ENCODE measurements around the gene PTPRD.

PTPRD gene

DNA sequence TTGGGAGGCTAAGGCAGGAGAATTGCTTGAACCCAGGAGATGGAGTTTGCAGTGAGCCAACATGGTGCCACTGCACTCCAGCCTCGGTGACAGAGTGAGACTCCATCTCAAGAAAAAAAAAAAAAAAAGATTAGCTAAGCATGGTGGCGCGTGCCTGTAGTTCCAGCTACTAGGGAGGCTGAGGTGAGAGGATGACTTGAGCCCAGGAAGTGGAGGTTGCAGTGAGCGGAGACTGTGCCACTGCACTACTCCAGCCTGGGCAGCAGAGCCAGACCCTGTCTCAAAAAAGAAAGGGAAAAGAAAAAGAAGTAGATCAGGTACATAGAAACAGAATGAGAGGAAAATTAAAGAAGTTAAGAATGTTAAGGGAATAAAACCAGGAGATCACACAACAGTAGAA lies 1886.1 kb downstream of the PTPRD start:
- Histone ChIP-seq H3K9me3 (ENCODE audit: low read depth, low read length) (no peaks in the 10 kb centered on the region), H3K36me3 (ENCODE audit: insufficient read depth, low read length) (no peaks in the 10 kb centered on the region), H3K4me3 (no peak overlapping the region), H3K27ac (no peak overlapping the region), H3K9ac (ENCODE audit: insufficient read length) (no peak overlapping the region)
- DNase-seq (ENCODE audit: low read depth, low spot score) = no peak
- TF ChIP-seq POLR2AphosphoS5 (IDR thresholded peaks at IDR 0.05; ENCODE audit: borderline replicate concordance, low read depth, low read length) (no peak), EZH2 (IDR thresholded peaks at IDR 0.05) (no peak), FOXP2 (optimal IDR thresholded peaks at IDR 0.05; ENCODE audit: control extremely low read depth, extremely low read length, insufficient read depth) (no peak)

DNA sequence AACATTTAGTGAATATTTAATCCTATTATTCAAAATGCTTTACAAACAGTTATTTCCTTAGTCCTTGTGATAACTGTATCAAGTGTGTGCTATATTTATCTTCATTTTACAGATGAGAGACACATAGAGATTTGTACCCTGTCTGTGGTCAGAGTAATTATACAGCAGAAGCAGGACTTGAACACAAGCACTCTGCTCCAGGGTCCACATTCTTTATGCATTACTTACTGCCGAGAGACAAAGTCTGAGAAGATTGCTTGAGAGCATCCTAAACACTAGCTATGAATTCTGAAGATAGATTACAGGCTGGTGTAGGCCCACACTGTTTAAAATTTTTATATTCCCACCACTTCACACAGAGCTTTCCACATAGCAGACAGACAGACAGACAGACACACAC lies 1887.2 kb downstream of the PTPRD start:
- no peak overlapping the region for H3K4me3 ChIP-seq
- no peak overlapping the region for H3K9ac ChIP-seq (ENCODE audit: insufficient read length)
- no peaks in the 10 kb centered on the region for H3K9me3 ChIP-seq (ENCODE audit: low read depth, low read length)
- TF ChIP-seq POLR2AphosphoS5 (IDR thresholded peaks at IDR 0.05; ENCODE audit: borderline replicate concordance, low read depth, low read length) (no peak), FOXP2 (optimal IDR thresholded peaks at IDR 0.05; ENCODE audit: control extremely low read depth, extremely low read length, insufficient read depth) (no peak)
- no peak for DNase-seq (ENCODE audit: low read depth, low spot score)
- no peaks in the 10 kb centered on the region for H3K36me3 ChIP-seq (ENCODE audit: insufficient read depth, low read length)
- H3K27ac ChIP-seq = no peak overlapping the region

DNA sequence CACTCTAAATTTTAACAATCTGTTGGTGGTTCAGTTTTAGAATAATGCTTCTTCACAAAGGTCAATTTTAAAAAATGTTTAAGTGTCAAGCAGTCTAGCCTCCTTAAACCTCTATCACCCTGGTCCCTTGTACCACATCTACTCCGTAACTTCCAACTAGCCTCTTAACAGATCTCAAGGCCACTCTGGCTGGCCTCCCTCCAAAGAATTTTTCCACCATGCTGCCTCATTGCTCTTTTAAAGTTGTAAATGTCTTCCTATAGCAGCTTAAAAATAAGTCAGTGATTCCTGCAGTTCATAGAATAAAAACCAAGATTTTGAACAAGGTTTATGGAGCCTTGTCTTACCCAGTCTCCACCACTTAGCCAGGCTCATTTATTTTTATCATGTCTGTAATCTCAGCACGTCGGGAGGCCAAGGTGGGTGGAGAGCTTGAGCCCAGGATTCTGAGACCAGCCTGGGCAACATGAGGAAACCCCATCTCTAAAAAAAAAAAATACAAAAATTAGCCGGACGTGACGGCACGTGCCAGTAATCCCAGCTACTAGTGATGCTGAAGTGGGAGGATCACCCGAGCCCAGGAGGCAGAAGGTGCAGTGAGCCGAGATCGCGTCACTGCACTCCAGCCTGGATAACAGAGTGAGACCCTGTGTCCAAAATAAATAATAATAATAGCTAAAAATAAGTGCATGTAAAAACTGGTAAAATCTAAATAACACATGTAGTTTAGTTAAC lies 1888.4 kb downstream of the PTPRD start:
- Histone ChIP-seq H3K27ac (no peak overlapping the region), H3K9ac (ENCODE audit: insufficient read length) (no peak overlapping the region), H3K9me3 (ENCODE audit: low read depth, low read length) (no peaks in the 10 kb centered on the region), H3K36me3 (ENCODE audit: insufficient read depth, low read length) (no peaks in the 10 kb centered on the region), H3K4me3 (no peak overlapping the region)
- no peak for TF ChIP-seq POLR2AphosphoS5 (IDR thresholded peaks at IDR 0.05; ENCODE audit: borderline replicate concordance, low read depth, low read length)
- TF ChIP-seq FOXP2 (optimal IDR thresholded peaks at IDR 0.05; ENCODE audit: control extremely low read depth, extremely low read length, insufficient read depth) = no peak
- no peak for TF ChIP-seq EZH2 (IDR thresholded peaks at IDR 0.05)
- DNase-seq (ENCODE audit: low read depth, low spot score) = no peak

DNA sequence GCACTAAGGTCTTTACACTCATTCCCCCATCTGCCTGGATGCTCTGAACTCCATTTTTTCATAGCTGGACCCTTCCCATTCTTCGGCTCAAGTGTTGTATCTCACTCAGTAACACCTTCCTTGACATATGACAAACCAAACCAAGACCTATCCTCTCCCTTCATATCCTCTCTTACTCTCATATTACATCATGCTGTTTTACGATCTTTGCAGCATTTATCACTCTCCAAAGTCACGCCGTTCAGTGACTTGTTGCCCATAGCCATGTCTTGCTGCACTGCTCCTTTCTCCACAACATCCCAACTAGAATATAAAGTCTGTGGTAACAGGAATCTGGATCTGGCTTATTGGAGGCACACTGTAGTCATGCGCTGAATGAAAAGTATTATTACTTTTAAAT lies 1889.6 kb downstream of the PTPRD start:
- Histone ChIP-seq H3K27ac (no peak overlapping the region), H3K9ac (ENCODE audit: insufficient read length) (no peak overlapping the region), H3K9me3 (ENCODE audit: low read depth, low read length) (no peaks in the 10 kb centered on the region), H3K36me3 (ENCODE audit: insufficient read depth, low read length) (no peaks in the 10 kb centered on the region), H3K4me3 (no peak overlapping the region)
- DNase-seq (ENCODE audit: low read depth, low spot score) = no peak
- no peak for TF ChIP-seq EZH2 (IDR thresholded peaks at IDR 0.05)
- TF ChIP-seq POLR2AphosphoS5 (IDR thresholded peaks at IDR 0.05; ENCODE audit: borderline replicate concordance, low read depth, low read length) = no peak
- TF ChIP-seq FOXP2 (optimal IDR thresholded peaks at IDR 0.05; ENCODE audit: control extremely low read depth, extremely low read length, insufficient read depth) = no peak

DNA sequence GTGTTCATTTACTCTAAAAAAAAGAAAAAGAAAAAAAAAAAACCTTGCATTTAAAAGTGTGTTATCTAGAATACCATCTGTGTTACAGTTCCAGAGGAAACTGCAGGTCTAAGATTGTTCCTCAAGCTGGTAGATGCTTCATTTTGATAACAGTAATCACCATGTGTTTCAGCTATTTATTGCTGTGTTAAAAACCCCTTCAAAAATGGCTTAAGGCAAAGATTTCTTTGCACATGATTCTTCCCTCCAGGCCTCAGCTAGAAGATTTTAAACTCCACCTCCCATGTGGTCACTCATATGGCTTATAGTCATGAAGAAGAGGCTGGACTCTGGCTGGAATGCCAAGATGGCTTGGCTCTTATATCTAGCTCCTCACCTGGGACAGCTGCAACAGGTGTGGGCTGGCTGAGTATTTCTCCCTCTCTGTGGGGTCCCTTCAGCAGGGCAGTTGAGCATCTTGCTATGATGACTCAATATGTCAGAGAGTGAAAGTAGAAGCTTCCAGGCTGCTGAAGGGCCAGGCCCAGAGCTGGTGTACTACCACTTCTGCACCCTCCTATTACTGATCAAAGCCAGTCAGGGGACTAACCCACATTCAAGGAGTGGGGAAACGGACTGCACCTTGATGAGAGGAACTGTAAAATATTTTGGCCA lies 1892.8 kb downstream of the PTPRD start:
- TF ChIP-seq FOXP2 (optimal IDR thresholded peaks at IDR 0.05; ENCODE audit: control extremely low read depth, extremely low read length, insufficient read depth) (no peak), POLR2AphosphoS5 (IDR thresholded peaks at IDR 0.05; ENCODE audit: borderline replicate concordance, low read depth, low read length) (no peak), EZH2 (IDR thresholded peaks at IDR 0.05) (no peak)

DNA sequence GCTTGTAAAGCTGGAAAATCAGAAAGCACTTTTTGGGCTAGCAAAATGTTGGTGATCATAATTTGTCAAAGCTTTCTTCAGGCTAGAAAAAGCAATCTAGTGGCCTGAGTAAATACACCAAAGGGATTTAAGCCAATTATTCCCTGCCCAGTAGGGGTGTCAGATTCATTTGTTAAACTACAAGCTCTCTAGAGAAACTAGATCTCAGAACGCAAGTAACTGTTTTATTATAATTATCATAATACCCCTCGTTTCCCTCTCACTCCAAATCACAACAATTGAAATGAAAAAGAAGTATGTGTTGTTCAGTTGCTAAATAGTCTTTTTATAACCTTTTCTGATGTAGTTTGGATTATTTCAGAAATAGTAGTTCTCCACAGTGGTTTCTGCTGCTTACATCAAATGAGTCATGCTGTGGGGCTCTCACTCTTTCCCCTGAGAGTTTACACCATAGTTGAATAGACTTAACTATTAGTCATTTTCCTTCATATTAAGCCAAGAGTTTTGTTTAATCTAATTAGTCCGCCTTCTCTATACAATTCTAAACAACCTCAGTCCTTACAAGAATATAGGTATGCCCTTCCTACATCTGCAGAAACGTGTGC lies 1894.6 kb downstream of the PTPRD start:
- no peak overlapping the region for H3K9ac ChIP-seq (ENCODE audit: insufficient read length)
- TF ChIP-seq EZH2 (IDR thresholded peaks at IDR 0.05) (no peak), FOXP2 (optimal IDR thresholded peaks at IDR 0.05; ENCODE audit: control extremely low read depth, extremely low read length, insufficient read depth) (no peak)

More for the DNA sequence above, 1892.8 kb downstream of the PTPRD start:
- no peak overlapping the region for H3K4me3 ChIP-seq
- H3K9ac ChIP-seq (ENCODE audit: insufficient read length) = no peak overlapping the region
- no peaks in the 10 kb centered on the region for H3K9me3 ChIP-seq (ENCODE audit: low read depth, low read length)
- DNase-seq (ENCODE audit: low read depth, low spot score) = no peak
- H3K36me3 ChIP-seq (ENCODE audit: insufficient read depth, low read length) = no peaks in the 10 kb centered on the region
- no peak overlapping the region for H3K27ac ChIP-seq

DNA sequence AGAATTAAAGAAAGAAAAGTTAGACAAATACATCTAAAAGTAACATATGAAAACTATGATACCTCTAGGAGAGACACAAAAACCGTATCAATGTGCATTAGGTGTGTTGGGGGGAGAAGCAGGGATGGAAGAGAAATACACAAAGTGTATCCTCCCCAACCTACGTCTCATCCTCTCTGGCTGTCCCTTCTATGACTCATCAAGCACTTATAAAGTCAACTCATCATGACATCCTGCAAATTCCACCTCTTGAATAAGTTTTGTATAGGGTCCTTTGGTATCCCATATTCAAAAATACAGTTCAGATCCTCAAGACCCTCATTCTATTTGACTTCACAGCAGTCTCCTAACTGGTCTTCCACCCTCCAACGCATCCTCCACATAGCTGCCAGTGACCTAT lies 1895.7 kb downstream of the PTPRD start:
- Histone ChIP-seq H3K9ac (ENCODE audit: insufficient read length) (no peak overlapping the region), H3K9me3 (ENCODE audit: low read depth, low read length) (no peaks in the 10 kb centered on the region), H3K4me3 (no peak overlapping the region), H3K27ac (no peak overlapping the region), H3K36me3 (ENCODE audit: insufficient read depth, low read length) (no peaks in the 10 kb centered on the region)
- no peak for DNase-seq (ENCODE audit: low read depth, low spot score)
- TF ChIP-seq POLR2AphosphoS5 (IDR thresholded peaks at IDR 0.05; ENCODE audit: borderline replicate concordance, low read depth, low read length) (no peak), FOXP2 (optimal IDR thresholded peaks at IDR 0.05; ENCODE audit: control extremely low read depth, extremely low read length, insufficient read depth) (no peak)

More for the DNA sequence above, 1894.6 kb downstream of the PTPRD start:
- no peak overlapping the region for H3K27ac ChIP-seq
- H3K9me3 ChIP-seq (ENCODE audit: low read depth, low read length) = no peaks in the 10 kb centered on the region
- no peak overlapping the region for H3K4me3 ChIP-seq
- DNase-seq (ENCODE audit: low read depth, low spot score) = no peak
- no peaks in the 10 kb centered on the region for H3K36me3 ChIP-seq (ENCODE audit: insufficient read depth, low read length)

DNA sequence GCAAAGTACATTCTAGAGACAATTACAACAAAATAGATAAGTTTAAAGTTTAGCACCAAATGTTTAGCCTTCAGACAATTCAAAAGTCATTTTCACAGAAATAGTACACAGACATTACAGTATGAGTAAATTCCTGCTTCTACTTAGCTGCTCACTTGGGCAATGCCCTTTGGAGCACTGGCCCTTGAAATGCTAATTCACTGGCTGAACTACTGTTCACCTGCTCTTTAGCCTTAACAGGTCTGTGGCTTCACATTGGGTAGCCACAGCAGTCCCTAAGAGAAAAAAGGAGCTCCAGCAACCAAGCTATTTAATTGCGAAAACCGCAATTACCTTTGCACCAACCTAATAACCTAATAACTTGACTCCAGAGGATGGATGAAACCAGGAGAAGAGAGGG lies 1897.0 kb downstream of the PTPRD start:
- Histone ChIP-seq H3K9ac (ENCODE audit: insufficient read length) (no peak overlapping the region), H3K9me3 (ENCODE audit: low read depth, low read length) (no peaks in the 10 kb centered on the region), H3K36me3 (ENCODE audit: insufficient read depth, low read length) (no peaks in the 10 kb centered on the region), H3K4me3 (no peak overlapping the region), H3K27ac (no peak overlapping the region)
- no peak for DNase-seq (ENCODE audit: low read depth, low spot score)
- no peak for TF ChIP-seq FOXP2 (optimal IDR thresholded peaks at IDR 0.05; ENCODE audit: control extremely low read depth, extremely low read length, insufficient read depth)
- no peak for TF ChIP-seq POLR2AphosphoS5 (IDR thresholded peaks at IDR 0.05; ENCODE audit: borderline replicate concordance, low read depth, low read length)
- TF ChIP-seq EZH2 (IDR thresholded peaks at IDR 0.05) = no peak
